ENCODE results near the gene GPC6.

- TF ChIP-seq CTCF (IDR thresholded peaks at IDR 0.05) (no peak), EP300 (IDR thresholded peaks at IDR 0.05) (no peak)
Observed at GRCh38 chr13:93262729-93263345, 36.2 kb downstream of the GPC6 start.

Data from suprapubic skin (tissue), 3 donors.